Parathyroid adenoma (tissue), 2 donors: ENCODE measurements around the gene PRDM16.

Source experiments
- H2AFZ ChIP-seq: fragments of 300-600 bp; sonication (generic); one replicate; pipeline ENCODE4 v1.7.0; 2017; ENCODE audit warnings: antibody characterized with exemption, mild to moderate bottlenecking
- H3K27ac ChIP-seq: fragments of 300-600 bp; sonication (generic); one replicate; pipeline ENCODE4 v1.7.0; 2017
- H3K27me3 ChIP-seq: fragments of 300-600 bp; sonication (generic); one replicate; pipeline ENCODE4 v1.7.0; 2017; ENCODE audit warnings: low read length; ENCODE audit not compliant: control insufficient read depth, insufficient read depth
- H3K36me3 ChIP-seq: fragments of 300-600 bp; sonication (generic); one replicate; pipeline ENCODE4 v1.7.0; 2017; ENCODE audit warnings: low read length; ENCODE audit not compliant: control insufficient read depth, insufficient read depth
- H3K4me1 ChIP-seq: fragments of 300-600 bp; sonication (generic); one replicate; pipeline ENCODE4 v1.7.0; 2017; ENCODE audit warnings: control low read depth
- H3K4me2 ChIP-seq: fragments of 300-600 bp; sonication (generic); one replicate; pipeline ENCODE4 v1.7.0; 2017; ENCODE audit warnings: low read length
- H3K4me3 ChIP-seq: fragments of 300-600 bp; sonication (generic); one replicate; pipeline ENCODE4 v1.7.0; 2017; ENCODE audit warnings: low read depth, low read length
- H3K79me2 ChIP-seq: fragments of 300-600 bp; sonication (generic); one replicate; pipeline ENCODE4 v1.7.0; 2017; ENCODE audit warnings: control low read depth
- H3K9ac ChIP-seq: fragments of 300-600 bp; sonication (generic); one replicate; pipeline ENCODE4 v1.7.0; 2017; ENCODE audit warnings: mild to moderate bottlenecking
- H3K9me3 ChIP-seq: fragments of 300-600 bp; sonication (generic); one replicate; pipeline ENCODE4 v1.7.0; 2017; ENCODE audit warnings: low read length; ENCODE audit not compliant: control insufficient read depth
- CTCF ChIP-seq: fragments of 300-600 bp; sonication (generic); IDR thresholded peaks from one replicate; pipeline ENCODE4 v1.7.0; 2017; ENCODE audit warnings: antibody characterized with exemption, mild to moderate bottlenecking
- donor health status: primary hyperparathyroidism.

PRDM16 gene

GRCh38 chr1:3370856-3371703, 302.1 kb downstream of the PRDM16 start:
- no peak overlapping the region for H3K9ac ChIP-seq
- H3K4me1 ChIP-seq, result no peaks in the 10 kb centered on the region
- no peaks in the 10 kb centered on the region for H3K9me3 ChIP-seq
- H3K27ac ChIP-seq, result no peak overlapping the region
- no peaks in the 10 kb centered on the region for H3K27me3 ChIP-seq
- no peak overlapping the region for H2AFZ ChIP-seq
- no peak overlapping the region for H3K4me2 ChIP-seq
- H3K4me3 ChIP-seq, result no peak overlapping the region
- no peaks in the 10 kb centered on the region for H3K79me2 ChIP-seq
- TF ChIP-seq CTCF, result no peak
- H3K36me3 ChIP-seq, result no peaks in the 10 kb centered on the region

DNA sequence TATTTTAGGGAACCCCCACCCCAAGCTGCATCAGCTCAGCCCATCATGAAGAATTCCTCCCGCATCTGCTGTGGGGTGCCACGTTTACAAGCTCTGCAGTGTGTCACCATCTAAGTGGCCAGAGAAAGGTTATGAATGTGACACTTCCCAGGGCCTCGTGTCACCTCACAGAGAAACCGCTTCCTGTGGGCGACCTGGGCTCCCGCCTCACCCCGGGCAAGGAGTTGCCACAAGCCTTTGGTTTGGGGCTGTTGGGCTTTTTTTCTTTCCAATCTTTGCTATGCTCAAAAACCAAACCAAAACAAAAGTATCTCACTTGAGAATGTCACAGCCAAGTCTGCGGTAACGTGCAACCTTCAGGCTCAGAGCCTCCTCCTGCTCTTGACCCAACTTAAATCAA, 303.3 kb downstream of the PRDM16 start:
- Histone ChIP-seq H2AFZ (no peak overlapping the region), H3K9ac (no peak overlapping the region), H3K9me3 (no peaks in the 10 kb centered on the region), H3K4me1 (no peaks in the 10 kb centered on the region), H3K27me3 (no peaks in the 10 kb centered on the region), H3K27ac (no peak overlapping the region), H3K36me3 (no peaks in the 10 kb centered on the region), H3K79me2 (no peaks in the 10 kb centered on the region), H3K4me2 (no peak overlapping the region), H3K4me3 (no peak overlapping the region)
- TF ChIP-seq CTCF, result no peak

DNA sequence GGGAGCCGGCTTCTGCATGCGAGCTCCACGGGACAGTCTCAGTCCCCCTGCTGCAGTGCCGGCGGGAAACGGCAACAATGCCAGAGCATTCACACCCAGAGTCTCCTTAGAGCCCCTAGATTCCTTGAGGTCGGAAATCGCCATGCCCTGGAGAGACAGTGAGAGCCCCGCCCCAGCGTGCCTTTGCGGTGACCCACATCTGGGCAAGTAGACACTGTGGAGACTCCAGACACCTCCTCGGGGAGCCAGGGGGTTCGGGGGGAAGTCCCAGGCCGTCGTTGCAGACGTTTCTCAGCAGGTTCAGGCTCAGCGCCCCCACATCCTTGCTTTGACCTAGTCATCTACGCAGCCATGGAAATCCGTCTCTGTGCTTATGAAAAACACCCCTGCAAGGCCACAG, 304.2 kb downstream of the PRDM16 start:
- Histone ChIP-seq H3K4me3 (no peak overlapping the region), H2AFZ (no peak overlapping the region), H3K36me3 (no peaks in the 10 kb centered on the region), H3K4me2 (no peak overlapping the region), H3K79me2 (no peaks in the 10 kb centered on the region), H3K27ac (no peak overlapping the region), H3K9me3 (no peaks in the 10 kb centered on the region), H3K4me1 (no peaks in the 10 kb centered on the region), H3K9ac (no peak overlapping the region), H3K27me3 (no peaks in the 10 kb centered on the region)
- TF ChIP-seq CTCF, result no peak

DNA sequence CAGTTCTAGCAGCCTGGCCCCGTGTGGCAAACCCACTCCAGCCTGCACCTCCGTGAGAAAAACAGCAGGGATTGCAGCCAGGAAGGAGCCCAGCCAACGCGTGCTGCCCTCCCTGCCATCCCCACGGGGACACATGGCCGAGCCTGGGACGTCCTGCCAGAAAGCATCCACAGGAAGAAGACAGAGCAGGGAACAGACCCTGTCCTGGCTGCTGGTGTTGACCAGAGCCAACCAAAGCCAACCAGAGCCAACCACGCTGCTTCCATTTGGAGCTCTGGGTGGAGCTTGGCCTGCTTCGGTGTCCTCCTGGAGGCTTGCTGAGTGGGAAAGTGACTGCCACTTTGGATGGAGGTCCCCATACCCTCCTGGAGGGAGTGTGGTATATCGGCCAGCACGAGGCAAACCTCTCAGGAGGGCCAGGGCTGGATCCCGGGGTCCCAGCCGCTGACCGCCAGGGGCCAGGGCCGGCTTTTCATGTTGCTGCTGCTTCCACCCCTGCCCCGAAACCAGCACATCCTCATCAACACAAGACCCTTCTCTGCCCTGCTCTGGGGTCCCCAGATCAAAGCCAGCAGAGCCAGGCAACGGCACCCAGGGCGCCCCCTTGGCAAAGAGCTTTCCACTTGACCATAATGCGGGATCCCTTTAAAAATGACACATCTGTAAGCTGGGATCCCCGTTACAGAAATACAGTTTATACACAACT, 304.9 kb downstream of the PRDM16 start:
- no peak overlapping the region for H3K9ac ChIP-seq
- H3K27ac ChIP-seq, result no peak overlapping the region
- H2AFZ ChIP-seq, result no peak overlapping the region
- no peak overlapping the region for H3K4me2 ChIP-seq
- H3K4me3 ChIP-seq, result no peak overlapping the region
- no peak for TF ChIP-seq CTCF
- H3K27me3 ChIP-seq, result no peaks in the 10 kb centered on the region
- no peaks in the 10 kb centered on the region for H3K79me2 ChIP-seq
- no peaks in the 10 kb centered on the region for H3K9me3 ChIP-seq
- H3K36me3 ChIP-seq, result no peaks in the 10 kb centered on the region
- H3K4me1 ChIP-seq, result no peaks in the 10 kb centered on the region
